Measurements from ENCODE around the gene MMP13.

DNA sequence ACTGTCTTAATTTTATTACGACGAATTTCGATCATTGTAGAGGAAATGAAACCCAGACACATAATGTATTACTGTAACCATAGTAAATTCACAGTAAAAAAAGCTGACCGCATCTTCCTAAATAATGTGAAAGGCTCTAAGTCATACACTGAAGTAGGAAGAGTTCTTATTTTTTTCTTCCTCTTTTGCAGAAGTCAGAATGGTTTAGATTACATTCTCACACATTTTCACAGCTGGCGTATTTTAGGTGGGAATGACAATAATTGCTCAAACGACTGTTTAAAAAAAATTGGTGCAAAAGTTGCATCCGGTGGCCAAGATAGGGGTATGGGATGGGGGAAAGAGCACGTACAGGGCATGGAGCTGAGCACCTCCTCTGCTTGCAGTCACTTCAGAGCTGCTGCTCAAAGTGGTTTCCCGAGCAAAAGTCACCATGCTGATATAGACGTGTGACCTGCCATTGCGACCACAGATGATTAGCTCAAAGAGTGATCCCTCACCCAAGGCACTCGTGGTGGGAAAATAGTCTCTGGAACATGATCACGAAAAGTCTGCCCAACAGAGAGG is 35.3 kb downstream of the MMP13 start:
- TF ChIP-seq, protein P1, sequence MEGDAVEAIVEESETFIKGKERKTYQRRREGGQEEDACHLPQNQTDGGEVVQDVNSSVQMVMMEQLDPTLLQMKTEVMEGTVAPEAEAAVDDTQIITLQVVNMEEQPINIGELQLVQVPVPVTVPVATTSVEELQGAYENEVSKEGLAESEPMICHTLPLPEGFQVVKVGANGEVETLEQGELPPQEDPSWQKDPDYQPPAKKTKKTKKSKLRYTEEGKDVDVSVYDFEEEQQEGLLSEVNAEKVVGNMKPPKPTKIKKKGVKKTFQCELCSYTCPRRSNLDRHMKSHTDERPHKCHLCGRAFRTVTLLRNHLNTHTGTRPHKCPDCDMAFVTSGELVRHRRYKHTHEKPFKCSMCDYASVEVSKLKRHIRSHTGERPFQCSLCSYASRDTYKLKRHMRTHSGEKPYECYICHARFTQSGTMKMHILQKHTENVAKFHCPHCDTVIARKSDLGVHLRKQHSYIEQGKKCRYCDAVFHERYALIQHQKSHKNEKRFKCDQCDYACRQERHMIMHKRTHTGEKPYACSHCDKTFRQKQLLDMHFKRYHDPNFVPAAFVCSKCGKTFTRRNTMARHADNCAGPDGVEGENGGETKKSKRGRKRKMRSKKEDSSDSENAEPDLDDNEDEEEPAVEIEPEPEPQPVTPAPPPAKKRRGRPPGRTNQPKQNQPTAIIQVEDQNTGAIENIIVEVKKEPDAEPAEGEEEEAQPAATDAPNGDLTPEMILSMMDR (IDR thresholded peaks at IDR 0.05): no peak
- TF ChIP-seq, protein P2, sequence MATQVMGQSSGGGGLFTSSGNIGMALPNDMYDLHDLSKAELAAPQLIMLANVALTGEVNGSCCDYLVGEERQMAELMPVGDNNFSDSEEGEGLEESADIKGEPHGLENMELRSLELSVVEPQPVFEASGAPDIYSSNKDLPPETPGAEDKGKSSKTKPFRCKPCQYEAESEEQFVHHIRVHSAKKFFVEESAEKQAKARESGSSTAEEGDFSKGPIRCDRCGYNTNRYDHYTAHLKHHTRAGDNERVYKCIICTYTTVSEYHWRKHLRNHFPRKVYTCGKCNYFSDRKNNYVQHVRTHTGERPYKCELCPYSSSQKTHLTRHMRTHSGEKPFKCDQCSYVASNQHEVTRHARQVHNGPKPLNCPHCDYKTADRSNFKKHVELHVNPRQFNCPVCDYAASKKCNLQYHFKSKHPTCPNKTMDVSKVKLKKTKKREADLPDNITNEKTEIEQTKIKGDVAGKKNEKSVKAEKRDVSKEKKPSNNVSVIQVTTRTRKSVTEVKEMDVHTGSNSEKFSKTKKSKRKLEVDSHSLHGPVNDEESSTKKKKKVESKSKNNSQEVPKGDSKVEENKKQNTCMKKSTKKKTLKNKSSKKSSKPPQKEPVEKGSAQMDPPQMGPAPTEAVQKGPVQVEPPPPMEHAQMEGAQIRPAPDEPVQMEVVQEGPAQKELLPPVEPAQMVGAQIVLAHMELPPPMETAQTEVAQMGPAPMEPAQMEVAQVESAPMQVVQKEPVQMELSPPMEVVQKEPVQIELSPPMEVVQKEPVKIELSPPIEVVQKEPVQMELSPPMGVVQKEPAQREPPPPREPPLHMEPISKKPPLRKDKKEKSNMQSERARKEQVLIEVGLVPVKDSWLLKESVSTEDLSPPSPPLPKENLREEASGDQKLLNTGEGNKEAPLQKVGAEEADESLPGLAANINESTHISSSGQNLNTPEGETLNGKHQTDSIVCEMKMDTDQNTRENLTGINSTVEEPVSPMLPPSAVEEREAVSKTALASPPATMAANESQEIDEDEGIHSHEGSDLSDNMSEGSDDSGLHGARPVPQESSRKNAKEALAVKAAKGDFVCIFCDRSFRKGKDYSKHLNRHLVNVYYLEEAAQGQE (IDR thresholded peaks at IDR 0.05; ENCODE audit: insufficient read depth in 1 of 2, low read depth in 2 of 2, low read length in 1 of 2): no peak
- TF ChIP-seq SIN3A (IDR thresholded peaks at IDR 0.05; ENCODE audit: borderline replicate concordance, insufficient read depth, low read depth, low read length): no peak
